Activated CD4-positive, alpha-beta T cell treated with anti-CD3 and anti-CD28 coated beads for 24 hours (primary cell): ENCODE measurements around the gene ZNF583.

Experiments used
- DNase-seq, 2 donors: peaks; one replicate each; pipeline ENCODE4 v3.0.0-alpha.2; 2020; ENCODE audit warnings: low read depth in 2 of 2

The ZNF583 gene

DNA sequence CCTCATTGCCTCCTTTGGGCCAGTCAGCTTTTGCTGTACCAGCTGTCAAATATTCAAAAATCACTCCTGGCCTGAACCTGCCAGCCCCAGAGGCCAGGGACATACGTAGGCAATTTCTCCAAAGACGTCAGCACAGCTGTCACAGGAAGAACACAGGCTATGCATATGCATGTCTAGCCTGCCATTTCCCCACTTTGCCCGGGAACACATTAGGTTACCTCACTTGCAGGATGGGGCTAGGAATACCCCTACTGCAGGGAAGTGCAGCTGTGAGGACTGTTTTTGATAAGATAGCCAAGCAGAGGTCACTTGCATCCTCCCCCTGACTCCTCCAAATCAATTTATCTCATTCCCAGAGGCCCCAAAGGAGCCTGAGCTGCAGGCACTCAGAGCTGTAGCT is 70.2 kb downstream of the ZNF583 start:
- no peak for DNase-seq

GRCh38 chr19:56476093-56476492 is 72.0 kb downstream of the ZNF583 start:
- no peak for DNase-seq
